ENCODE results near the gene NCOA5. TPM values are rescaled to one million over a fixed set of nuclear protein-coding genes. Genes with fewer than 3 reads are reported as not detected.
A peak's percentile ranks its signal among the peaks of the same experiment; 100 is the strongest.

The NCOA5 gene
- total and polyA plus RNA-seq, 10 of the 15 experiments (the other 5 are each of a cell fraction or from before 2014, with no cell fraction given), result 7.7 to 38.1 (median 30.1) TPM

DNA sequence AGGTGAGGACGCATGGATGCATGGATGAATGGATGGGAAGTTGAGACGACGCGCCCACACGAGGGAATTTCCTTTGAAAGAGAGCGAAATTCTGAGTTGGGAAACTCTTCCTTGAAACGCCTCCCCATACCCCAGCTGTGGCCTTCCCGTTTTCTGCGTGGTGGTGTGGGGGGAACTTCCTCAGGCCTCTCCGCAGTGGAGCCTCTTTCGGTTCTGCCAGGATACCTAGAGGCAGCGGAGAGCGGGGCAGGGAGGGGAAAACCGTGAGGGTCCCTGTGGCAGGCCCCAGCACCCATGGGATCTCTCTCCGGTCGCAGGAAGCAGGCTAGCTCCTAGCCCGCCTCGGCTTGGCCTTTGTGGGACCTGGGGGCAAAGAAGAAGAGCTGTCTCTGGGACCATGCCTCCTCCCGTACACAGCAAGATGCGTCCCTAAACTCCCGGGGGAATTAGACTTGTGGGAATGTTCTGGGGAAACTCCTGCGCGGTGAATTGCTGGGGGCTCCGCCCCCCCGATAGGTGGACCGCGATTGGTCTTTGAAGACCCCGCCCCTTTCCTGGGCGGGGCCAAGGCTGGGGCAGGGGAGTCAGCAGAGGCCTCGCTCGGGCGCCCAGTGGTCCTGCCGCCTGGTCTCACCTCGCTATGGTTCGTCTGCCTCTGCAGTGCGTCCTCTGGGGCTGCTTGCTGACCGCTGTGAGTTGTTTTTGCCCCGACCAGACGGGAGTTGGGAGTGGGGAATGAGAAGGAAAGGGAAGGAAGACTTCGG is 28.1 kb upstream of the NCOA5 start, which contains the start of gene CD40 (continued):
- TF ChIP-seq HDAC6 (IDR thresholded peaks at IDR 0.05; ENCODE audit: unreplicated experiment) (peak; percentile 22), IKZF1 (conservative IDR thresholded peaks at IDR 0.05) (peak; percentile 99), NR2F1 (conservative IDR thresholded peaks at IDR 0.05) (peak; percentile 58; the same call in 1 of the 2 replicates), LARP7 (IDR thresholded peaks at IDR 0.05) (peak; percentile 55), CREM (IDR thresholded peaks at IDR 0.05; ENCODE audit: low read depth) (no peak), POU2F2 (IDR thresholded peaks at IDR 0.05; ENCODE audit: borderline replicate concordance, low read depth, low read length) (peak; percentile 91; the same call in 2 of the 3 replicates), KLF5 (IDR thresholded peaks at IDR 0.05; ENCODE audit: partially characterized antibody) (peak; percentile 52), NFIC (IDR thresholded peaks at IDR 0.05; ENCODE audit: low read depth, low read length) (peak; percentile 42; the same call in 1 of the 2 replicates), SREBF1 (IDR thresholded peaks at IDR 0.05; ENCODE audit: low read length) (no peak), RELB (IDR thresholded peaks at IDR 0.05; ENCODE audit: low read depth) (peak; percentile 98), SMARCA5 (IDR thresholded peaks at IDR 0.05) (peak; percentile 77), ZNF207 (IDR thresholded peaks at IDR 0.05; ENCODE audit: borderline replicate concordance) (0 out of 2 replicates have a peak, but pooled peaks have one; percentile 78), SPI1 (IDR thresholded peaks at IDR 0.05; ENCODE audit: borderline replicate concordance, insufficient read depth, low read depth, low read length) (peak; percentile 42; the same call in 1 of the 2 replicates), CHD4 (IDR thresholded peaks at IDR 0.05) (0 out of 2 replicates have a peak, but pooled peaks have one; percentile 62), MYC (IDR thresholded peaks at IDR 0.05; ENCODE audit: insufficient read depth, insufficient read length, insufficient replicate concordance, low read length, severe bottlenecking) (no peak), NRF1 (conservative IDR thresholded peaks at IDR 0.05; ENCODE audit: low read depth, low read length) (no peak), PAX5 (IDR thresholded peaks at IDR 0.05; ENCODE audit: borderline replicate concordance, low read depth, low read length) (peak; percentile 29; the same call in 1 of the 2 replicates), MTA2 (IDR thresholded peaks at IDR 0.05; ENCODE audit: low read depth) (peak; percentile 58), POLR2AphosphoS5 (IDR thresholded peaks at IDR 0.05; ENCODE audit: low read length) (peak; percentile 98), CHD2 (IDR thresholded peaks at IDR 0.05; ENCODE audit: borderline replicate concordance, low read depth, low read length) (no peak)

All from GM12878 (cell line).